Activated CD8-positive, alpha-beta memory T cell treated with anti-CD3 and anti-CD28 coated beads, Interleukin-2, amount 10 ng/mL, durations not matched to agents 7 days and 5 days (primary cell): ENCODE results near the gene ASCC1. TPM values are rescaled to one million over a fixed set of nuclear protein-coding genes. Genes with fewer than 3 reads are reported as not detected.

Experiments
- ATAC-seq: fragments of 150-1000 bp; cut with Tn5 transposase; one replicate; pipeline ENCODE4 v1.10.0; 2021; ENCODE audit warnings: moderate library complexity
- CTCF ChIA-PET: fragments of 350-600 bp; sonication (Branson Sonifier 250); formaldehyde crosslinking; loops from one replicate; lab custom pipeline; 2021; ENCODE audit warnings: antibody characterized with exemption; lab: Charles Lee
- DNase-seq: peaks from one replicate; pipeline ENCODE4 v3.0.0-alpha.2; 2020
- H3K27ac Mint-ChIP-seq: one replicate; pipeline ENCODE4 v1.8.0; 2021; ENCODE audit warnings: mild to moderate bottlenecking, mixed read lengths
- H3K27me3 Mint-ChIP-seq: one replicate; pipeline ENCODE4 v1.8.0; 2021; ENCODE audit warnings: mixed read lengths
- H3K36me3 Mint-ChIP-seq: one replicate; pipeline ENCODE4 v1.8.0; 2021; ENCODE audit warnings: mild to moderate bottlenecking, mixed read lengths
- H3K4me1 Mint-ChIP-seq: one replicate; pipeline ENCODE4 v1.8.0; 2021; ENCODE audit warnings: mixed read lengths
- H3K4me3 Mint-ChIP-seq: one replicate; pipeline ENCODE4 v1.8.0; 2021; ENCODE audit warnings: mild to moderate bottlenecking, moderate library complexity, mixed read lengths
- H3K9me3 Mint-ChIP-seq: one replicate; pipeline ENCODE4 v1.8.0; 2022; ENCODE audit warnings: low read depth, mixed read lengths
- total RNA-seq, 2 experiments: library from RNA; stranded (reverse); gene quantifications; one replicate each; pipeline ENCODE4 v1.2.3, GENCODE V29; 2021

Gene ASCC1
- total RNA-seq, 2 experiments from 2014 or later, result 34.9 to 36.8 TPM

- DNase-seq, result no peak
- Mint-ChIP-seq H3K27ac (peak overlapping the region; percentile 86), H3K27me3 (no peaks in the 10 kb centered on the region), H3K4me1 (peaks cover 41% of the 10 kb centered on the region), H3K9me3 (no peaks in the 10 kb centered on the region), H3K4me3 (no peak overlapping the region), H3K36me3 (peaks cover 21% of the 10 kb centered on the region)
- CTCF ChIA-PET, result interaction anchor here (0.8 to 1.1 kb wide), 2 partner anchors 18 to 20 kb away, joined by 3 read pairs; no protein-coding TSS in a partner anchor
- no peak for ATAC-seq
These were observed 109.8 kb downstream of the ASCC1 start for GRCh38 chr10:72106154-72106849.

GRCh38 chr10:72105710-72106109, 110.4 kb downstream of the ASCC1 start:
- Mint-ChIP-seq H3K36me3 (peaks cover 24% of the 10 kb centered on the region), H3K4me3 (no peak overlapping the region), H3K4me1 (peaks cover 41% of the 10 kb centered on the region), H3K27me3 (no peaks in the 10 kb centered on the region), H3K27ac (no peak overlapping the region), H3K9me3 (no peaks in the 10 kb centered on the region)
- ATAC-seq, result no peak
- CTCF ChIA-PET, result interaction anchor here (0.8 to 1.1 kb wide), 2 partner anchors 19 to 20 kb away, joined by 3 read pairs; no protein-coding TSS in a partner anchor
- no peak for DNase-seq

- no peak overlapping the region for H3K27ac Mint-ChIP-seq
These were observed 111.0 kb downstream of the ASCC1 start for GRCh38 chr10:72105098-72105475.

GRCh38 chr10:72104472-72105097, 111.5 kb downstream of the ASCC1 start:
- CTCF ChIA-PET, result no interaction called here
- H3K9me3 Mint-ChIP-seq, result no peaks in the 10 kb centered on the region
- H3K27ac Mint-ChIP-seq, result no peak overlapping the region
- peaks cover 24% of the 10 kb centered on the region for H3K36me3 Mint-ChIP-seq
- H3K4me3 Mint-ChIP-seq, result no peak overlapping the region
- ATAC-seq (no peak), DNase-seq (no peak)
- H3K4me1 Mint-ChIP-seq, result peaks cover 34% of the 10 kb centered on the region
- no peaks in the 10 kb centered on the region for H3K27me3 Mint-ChIP-seq

More at GRCh38 chr10:72105098-72105475, 111.0 kb downstream of the ASCC1 start:
- H3K27me3 Mint-ChIP-seq, result no peaks in the 10 kb centered on the region
- CTCF ChIA-PET, result no interaction called here
- H3K4me3 Mint-ChIP-seq, result no peak overlapping the region
- peaks cover 39% of the 10 kb centered on the region for H3K4me1 Mint-ChIP-seq
- no peaks in the 10 kb centered on the region for H3K9me3 Mint-ChIP-seq
- H3K36me3 Mint-ChIP-seq, result peaks cover 24% of the 10 kb centered on the region
- ATAC-seq (no peak), DNase-seq (no peak)

- H3K36me3 Mint-ChIP-seq, result peaks cover 30% of the 10 kb centered on the region
- ATAC-seq, result no peak
- no peak overlapping the region for H3K4me3 Mint-ChIP-seq
- no peak overlapping the region for H3K27ac Mint-ChIP-seq
- H3K9me3 Mint-ChIP-seq, result no peaks in the 10 kb centered on the region
- DNase-seq, result no peak
- H3K27me3 Mint-ChIP-seq, result no peaks in the 10 kb centered on the region
- CTCF ChIA-PET, result no interaction called here
- H3K4me1 Mint-ChIP-seq, result peaks cover 26% of the 10 kb centered on the region
These were observed 116.5 kb downstream of the ASCC1 start for GRCh38 chr10:72099600-72099921.

GRCh38 chr10:72098836-72099599, 117.1 kb downstream of the ASCC1 start:
- H3K27ac Mint-ChIP-seq, result no peak overlapping the region
- H3K27me3 Mint-ChIP-seq, result no peaks in the 10 kb centered on the region
- ATAC-seq (no peak), DNase-seq (no peak)
- peaks cover 30% of the 10 kb centered on the region for H3K36me3 Mint-ChIP-seq
- CTCF ChIA-PET, result interaction anchor here (1.0 kb wide), 1 partner anchor 8 kb away, joined by 3 read pairs; no protein-coding TSS in a partner anchor
- H3K4me3 Mint-ChIP-seq, result no peak overlapping the region
- peaks cover 31% of the 10 kb centered on the region for H3K4me1 Mint-ChIP-seq
- no peaks in the 10 kb centered on the region for H3K9me3 Mint-ChIP-seq

GRCh38 chr10:72098301-72098835, 117.7 kb downstream of the ASCC1 start:
- Mint-ChIP-seq H3K36me3 (peaks cover 28% of the 10 kb centered on the region), H3K27ac (no peak overlapping the region), H3K9me3 (no peaks in the 10 kb centered on the region), H3K4me1 (peaks cover 32% of the 10 kb centered on the region), H3K27me3 (no peaks in the 10 kb centered on the region), H3K4me3 (no peak overlapping the region)
- CTCF ChIA-PET, result interaction anchor here (1.0 kb wide), 1 partner anchor 9 kb away, joined by 3 read pairs; no protein-coding TSS in a partner anchor
- ATAC-seq (no peak), DNase-seq (no peak)

- CTCF ChIA-PET, result no interaction called here
- H3K27ac Mint-ChIP-seq, result no peak overlapping the region
These were observed 118.4 kb downstream of the ASCC1 start for GRCh38 chr10:72097448-72098300.

GRCh38 chr10:72096115-72097000, 119.7 kb downstream of the ASCC1 start:
- Mint-ChIP-seq H3K27ac (no peak overlapping the region), H3K27me3 (no peaks in the 10 kb centered on the region), H3K36me3 (peaks cover 28% of the 10 kb centered on the region), H3K9me3 (no peaks in the 10 kb centered on the region), H3K4me1 (peaks cover 34% of the 10 kb centered on the region), H3K4me3 (no peak overlapping the region)
- CTCF ChIA-PET, result interaction anchor here (1.0 kb wide), 1 partner anchor 16 kb away, joined by 3 read pairs; no protein-coding TSS in a partner anchor
- DNase-seq (no peak), ATAC-seq (peak; percentile 16)

More at GRCh38 chr10:72097448-72098300, 118.4 kb downstream of the ASCC1 start:
- peaks cover 32% of the 10 kb centered on the region for H3K4me1 Mint-ChIP-seq
- ATAC-seq (no peak), DNase-seq (no peak)
- no peaks in the 10 kb centered on the region for H3K27me3 Mint-ChIP-seq
- H3K9me3 Mint-ChIP-seq, result no peaks in the 10 kb centered on the region
- no peak overlapping the region for H3K4me3 Mint-ChIP-seq
- peaks cover 27% of the 10 kb centered on the region for H3K36me3 Mint-ChIP-seq

- ATAC-seq (no peak), DNase-seq (peak; percentile 29)
- Mint-ChIP-seq H3K4me1 (peaks cover 36% of the 10 kb centered on the region), H3K9me3 (no peaks in the 10 kb centered on the region), H3K27ac (no peak overlapping the region), H3K4me3 (no peak overlapping the region), H3K36me3 (peaks cover 25% of the 10 kb centered on the region), H3K27me3 (no peaks in the 10 kb centered on the region)
- CTCF ChIA-PET, result interaction anchor here (1.0 kb wide), 1 partner anchor 17 kb away, joined by 3 read pairs; no protein-coding TSS in a partner anchor
These were observed 120.9 kb downstream of the ASCC1 start for GRCh38 chr10:72095195-72095594.

- Mint-ChIP-seq H3K4me3 (no peak overlapping the region), H3K27ac (no peak overlapping the region)
- no peak for ATAC-seq
These were observed 121.5 kb downstream of the ASCC1 start for GRCh38 chr10:72094574-72094973.

More at GRCh38 chr10:72094574-72094973, 121.5 kb downstream of the ASCC1 start:
- no peaks in the 10 kb centered on the region for H3K9me3 Mint-ChIP-seq
- peaks cover 25% of the 10 kb centered on the region for H3K36me3 Mint-ChIP-seq
- H3K27me3 Mint-ChIP-seq, result no peaks in the 10 kb centered on the region
- peaks cover 42% of the 10 kb centered on the region for H3K4me1 Mint-ChIP-seq
- no peak for DNase-seq
- CTCF ChIA-PET, result interaction anchor here (1.0 to 1.2 kb wide), 3 partner anchors 46 to 233 kb away, joined by 3 to 4 read pairs (median 4); no protein-coding TSS in a partner anchor
